ENCODE measurements around the gene PUM1. TPM values are rescaled to one million over a fixed set of nuclear protein-coding genes. Genes with fewer than 3 reads are reported as not detected.
A peak's percentile ranks its signal among the peaks of the same experiment; 100 is the strongest.

The PUM1 gene
- total and polyA plus RNA-seq, 7 experiments from 2014 or later, result 114 to 226 (median 154) TPM

DNA sequence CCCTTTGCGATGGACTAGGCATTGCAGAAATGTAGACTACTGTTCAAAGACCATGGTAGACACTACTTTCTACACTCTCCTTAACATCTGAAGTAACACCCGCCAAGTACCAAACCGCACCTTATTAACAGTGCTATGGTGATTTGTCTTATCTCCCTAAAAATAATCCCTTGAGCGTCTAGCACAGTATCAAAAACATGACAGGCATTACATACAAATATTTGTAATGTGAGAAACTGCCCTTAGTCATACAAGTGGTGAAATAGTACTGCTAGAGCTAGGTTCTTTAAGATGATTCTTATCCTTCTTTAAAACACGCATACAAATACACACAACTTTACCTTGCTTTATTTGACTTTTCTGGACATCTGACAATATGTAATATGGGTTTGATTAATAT, 27.2 kb downstream of the PUM1 start:
- ATAC-seq (no peak), DNase-seq (no peak)
- no peak overlapping the region for H3K27ac Mint-ChIP-seq
- intact Hi-C loops (cut with micrococcal nuclease), result no loop called here
- H3K4me1 Mint-ChIP-seq, result peaks cover 42 to 82% (median 67%) of the 10 kb centered on the region in 7 donors
- H3K9me3 Mint-ChIP-seq, result peaks cover 0 to 3% (median 0%) of the 10 kb centered on the region in 11 donors
- ChIA-PET CTCF (no interaction called here), POLR2A (no interaction called here)
- H3K4me3 Mint-ChIP-seq, result peak overlapping the region in 3 of 10 donors; percentile 5 to 12 (median 9)
- Histone ChIP-seq H3K4me1 (ENCODE audit: control insufficient read depth in 2 of 2, insufficient read depth in 2 of 2, low read length in 2 of 2) (peaks cover 10 to 16% of the 10 kb centered on the region in 2 donors), H3K27me3 (ENCODE audit: control insufficient read depth in 2 of 2, insufficient read depth in 2 of 2, low read length in 2 of 2) (no peaks in the 10 kb centered on the region), H3K27ac (ENCODE audit: low read depth, low read length) (no peak overlapping the region), H3K36me3 (ENCODE audit: control insufficient read depth in 2 of 3, insufficient read depth in 3 of 3, low read length in 3 of 3) (peaks cover 0 to 15% (median 0%) of the 10 kb centered on the region in 3 experiments), H3K4me3 (ENCODE audit: low read length) (no peak overlapping the region), H3K9me3 (ENCODE audit: control insufficient read depth in 2 of 3, low read length in 3 of 3) (no peaks in the 10 kb centered on the region)
- peaks cover 4 to 41% (median 28%) of the 10 kb centered on the region in 5 donors for H3K36me3 Mint-ChIP-seq
- H3K27me3 Mint-ChIP-seq, result no peaks in the 10 kb centered on the region

- Histone ChIP-seq H3K4me1 (ENCODE audit: control insufficient read depth in 2 of 2, insufficient read depth in 2 of 2, low read length in 2 of 2) (peaks cover 13 to 16% of the 10 kb centered on the region in 2 donors), H3K27me3 (ENCODE audit: control insufficient read depth in 2 of 2, insufficient read depth in 2 of 2, low read length in 2 of 2) (no peaks in the 10 kb centered on the region), H3K27ac (ENCODE audit: low read depth, low read length) (no peak overlapping the region), H3K9me3 (ENCODE audit: control insufficient read depth in 2 of 3, low read length in 3 of 3) (no peaks in the 10 kb centered on the region), H3K36me3 (ENCODE audit: control insufficient read depth in 2 of 3, insufficient read depth in 3 of 3, low read length in 3 of 3) (peaks cover 0 to 7% (median 0%) of the 10 kb centered on the region in 3 experiments), H3K4me3 (ENCODE audit: low read length) (no peak overlapping the region)
- Mint-ChIP-seq H3K36me3 (peaks cover 0 to 31% (median 23%) of the 10 kb centered on the region in 5 donors), H3K4me1 (peaks cover 39 to 86% (median 65%) of the 10 kb centered on the region in 7 donors), H3K4me3 (peak overlapping the region in 4 of 10 donors; percentile 20 to 34 (median 28)), H3K27ac (peak overlapping the region in 7 of 9 donors; percentile 2 to 61 (median 5)), H3K9me3 (no peaks in the 10 kb centered on the region), H3K27me3 (no peaks in the 10 kb centered on the region)
- ChIA-PET POLR2A (interaction anchor here (0.6 kb wide), 1 partner anchor 125 kb away, joined by 4 read pairs; no protein-coding TSS in a partner anchor), CTCF (interaction anchor here (0.5 kb wide), 1 partner anchor 12 kb away, joined by 6 read pairs; no protein-coding TSS in a partner anchor)
- intact Hi-C loops (cut with micrococcal nuclease), result no loop called here
- no peak for DNase-seq
- no peak for ATAC-seq
Measured at GRCh38 chr1:31036749-31037500, 28.6 kb downstream of the PUM1 start.

DNA sequence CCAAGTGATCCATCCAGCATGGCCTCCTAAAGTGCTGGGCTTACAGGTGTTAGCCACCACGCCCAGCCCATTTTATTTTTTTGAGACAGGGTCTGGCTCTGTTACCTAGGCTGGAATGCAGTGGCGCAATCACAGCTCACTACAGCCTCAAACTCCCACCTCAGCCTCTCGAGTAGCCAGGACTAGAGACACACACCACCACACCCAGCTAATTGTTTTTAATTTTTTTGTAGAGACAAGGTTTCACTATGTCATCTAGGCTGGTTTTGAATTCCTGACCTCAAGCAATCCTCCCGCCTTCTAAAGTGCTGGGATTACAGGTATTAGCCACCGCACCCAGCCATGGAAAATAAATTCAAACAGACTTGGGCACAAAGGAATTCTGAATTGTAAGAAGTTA, 31.9 kb downstream of the PUM1 start:
- Histone ChIP-seq H3K36me3 (ENCODE audit: control insufficient read depth in 2 of 3, insufficient read depth in 3 of 3, low read length in 3 of 3) (peaks cover 0 to 4% (median 0%) of the 10 kb centered on the region in 3 experiments), H3K4me1 (ENCODE audit: control insufficient read depth in 2 of 2, insufficient read depth in 2 of 2, low read length in 2 of 2) (peaks cover 16 to 19% of the 10 kb centered on the region in 2 donors), H3K4me3 (ENCODE audit: low read length) (no peak overlapping the region), H3K27ac (ENCODE audit: low read depth, low read length) (no peak overlapping the region), H3K27me3 (ENCODE audit: control insufficient read depth in 2 of 2, insufficient read depth in 2 of 2, low read length in 2 of 2) (no peaks in the 10 kb centered on the region), H3K9me3 (ENCODE audit: control insufficient read depth in 2 of 3, low read length in 3 of 3) (no peaks in the 10 kb centered on the region)
- peaks cover 0 to 28% (median 23%) of the 10 kb centered on the region in 5 donors for H3K36me3 Mint-ChIP-seq
- intact Hi-C loops (cut with micrococcal nuclease), result no loop called here
- peak overlapping the region in 2 of 9 donors; percentile 24 to 43 for H3K27ac Mint-ChIP-seq
- POLR2A ChIA-PET, result no interaction called here
- ATAC-seq, result no peak
- H3K27me3 Mint-ChIP-seq, result no peaks in the 10 kb centered on the region
- DNase-seq, result no peak
- peaks cover 43 to 97% (median 68%) of the 10 kb centered on the region in 7 donors for H3K4me1 Mint-ChIP-seq
- H3K9me3 Mint-ChIP-seq, result peaks cover 0 to 1% (median 0%) of the 10 kb centered on the region in 11 donors
- CTCF ChIA-PET, result no interaction called here
- peak overlapping the region in 2 of 10 donors; percentile 23 to 33 for H3K4me3 Mint-ChIP-seq

GRCh38 chr1:31032266-31032665, 33.3 kb downstream of the PUM1 start:
- H3K27ac Mint-ChIP-seq, result peak overlapping the region in 4 of 9 donors; percentile 10 to 58 (median 42)
- Histone ChIP-seq H3K4me3 (ENCODE audit: low read length) (no peak overlapping the region), H3K27ac (ENCODE audit: low read depth, low read length) (no peak overlapping the region), H3K9me3 (ENCODE audit: control insufficient read depth in 2 of 3, low read length in 3 of 3) (no peaks in the 10 kb centered on the region), H3K4me1 (ENCODE audit: control insufficient read depth in 2 of 2, insufficient read depth in 2 of 2, low read length in 2 of 2) (peaks cover 16 to 21% of the 10 kb centered on the region in 2 donors), H3K27me3 (ENCODE audit: control insufficient read depth in 2 of 2, insufficient read depth in 2 of 2, low read length in 2 of 2) (no peaks in the 10 kb centered on the region), H3K36me3 (ENCODE audit: control insufficient read depth in 2 of 3, insufficient read depth in 3 of 3, low read length in 3 of 3) (peaks cover 0 to 5% (median 4%) of the 10 kb centered on the region in 3 experiments)
- POLR2A ChIA-PET, result interaction anchor here (0.6 kb wide), 1 partner anchor 53 kb away, joined by 4 read pairs; no protein-coding TSS in a partner anchor
- ATAC-seq, result no peak
- H3K9me3 Mint-ChIP-seq, result peaks cover 0 to 1% (median 0%) of the 10 kb centered on the region in 11 donors
- peaks cover 0 to 35% (median 20%) of the 10 kb centered on the region in 5 donors for H3K36me3 Mint-ChIP-seq
- intact Hi-C loops (cut with micrococcal nuclease), result no loop called here
- no peak for DNase-seq
- H3K27me3 Mint-ChIP-seq, result no peaks in the 10 kb centered on the region
- CTCF ChIA-PET, result no interaction called here
- peaks cover 45 to 100% (median 73%) of the 10 kb centered on the region in 7 donors for H3K4me1 Mint-ChIP-seq
- peak overlapping the region in 4 of 10 donors; percentile 1 to 39 (median 30) for H3K4me3 Mint-ChIP-seq

- Mint-ChIP-seq H3K4me1 (peaks cover 41 to 98% (median 71%) of the 10 kb centered on the region in 7 donors), H3K9me3 (peaks cover 0 to 1% (median 0%) of the 10 kb centered on the region in 11 donors), H3K27me3 (no peaks in the 10 kb centered on the region), H3K36me3 (peaks cover 0 to 31% (median 18%) of the 10 kb centered on the region in 5 donors), H3K4me3 (peak overlapping the region in 7 of 10 donors; percentile 1 to 39 (median 26)), H3K27ac (peak overlapping the region in 7 of 9 donors; percentile 8 to 68 (median 38))
- no peak overlapping the region for H3K27ac ChIP-seq (ENCODE audit: low read depth, low read length)
- ATAC-seq, result no peak
- H3K4me3 ChIP-seq (ENCODE audit: low read length), result no peak overlapping the region
- H3K36me3 ChIP-seq (ENCODE audit: control insufficient read depth in 2 of 3, insufficient read depth in 3 of 3, low read length in 3 of 3), result peaks cover 0 to 7% (median 4%) of the 10 kb centered on the region in 3 experiments
- no peak for DNase-seq
- H3K9me3 ChIP-seq (ENCODE audit: control insufficient read depth in 2 of 3, low read length in 3 of 3), result no peaks in the 10 kb centered on the region
- no peaks in the 10 kb centered on the region for H3K27me3 ChIP-seq (ENCODE audit: control insufficient read depth in 2 of 2, insufficient read depth in 2 of 2, low read length in 2 of 2)
- peaks cover 8 to 21% of the 10 kb centered on the region in 2 donors for H3K4me1 ChIP-seq (ENCODE audit: control insufficient read depth in 2 of 2, insufficient read depth in 2 of 2, low read length in 2 of 2)
- CTCF ChIA-PET, result no interaction called here
- POLR2A ChIA-PET, result no interaction called here
- intact Hi-C loops (cut with micrococcal nuclease), result no loop called here
Measured at GRCh38 chr1:31031330-31032143, 34.0 kb downstream of the PUM1 start.

DNA sequence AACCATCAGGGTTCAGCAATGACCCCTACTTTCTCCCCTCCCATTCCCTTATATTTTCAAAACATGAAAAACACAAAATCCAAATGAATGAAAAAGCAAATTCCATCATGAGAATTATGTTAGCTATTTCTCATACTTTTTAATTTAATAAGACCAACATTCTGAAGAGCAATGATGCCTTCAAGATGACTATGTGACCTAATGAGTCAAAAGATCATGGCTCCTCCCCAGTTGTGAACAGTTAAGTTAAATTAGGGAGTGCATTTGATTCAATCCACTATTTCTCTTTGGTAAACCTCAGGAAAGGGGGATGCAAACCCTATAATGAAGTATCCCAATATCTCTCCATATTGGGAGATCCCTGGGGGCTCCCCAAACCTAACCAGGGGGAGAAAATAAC, 36.5 kb downstream of the PUM1 start:
- DNase-seq (no peak), ATAC-seq (no peak)
- ChIA-PET CTCF (no interaction called here), POLR2A (no interaction called here)
- Mint-ChIP-seq H3K36me3 (peaks cover 0 to 32% (median 17%) of the 10 kb centered on the region in 5 donors), H3K9me3 (peaks cover 0 to 1% (median 0%) of the 10 kb centered on the region in 11 donors), H3K4me3 (peak overlapping the region in 5 of 10 donors; percentile 2 to 49 (median 37)), H3K4me1 (peaks cover 49 to 97% (median 72%) of the 10 kb centered on the region in 7 donors), H3K27ac (peak overlapping the region in 3 of 9 donors; percentile 15 to 56 (median 52)), H3K27me3 (no peaks in the 10 kb centered on the region)
- Histone ChIP-seq H3K27me3 (ENCODE audit: control insufficient read depth in 2 of 2, insufficient read depth in 2 of 2, low read length in 2 of 2) (no peaks in the 10 kb centered on the region), H3K9me3 (ENCODE audit: control insufficient read depth in 2 of 3, low read length in 3 of 3) (no peaks in the 10 kb centered on the region), H3K36me3 (ENCODE audit: control insufficient read depth in 2 of 3, insufficient read depth in 3 of 3, low read length in 3 of 3) (peaks cover 0 to 9% (median 4%) of the 10 kb centered on the region in 3 experiments), H3K27ac (ENCODE audit: low read depth, low read length) (no peak overlapping the region), H3K4me3 (ENCODE audit: low read length) (no peak overlapping the region), H3K4me1 (ENCODE audit: control insufficient read depth in 2 of 2, insufficient read depth in 2 of 2, low read length in 2 of 2) (peaks cover 8 to 21% of the 10 kb centered on the region in 2 donors)
- intact Hi-C loops (cut with micrococcal nuclease), result no loop called here

Data from naive thymus-derived CD4-positive, alpha-beta T cell (primary cell).